IMR-90 (cell line): ENCODE results near the gene NAIF1. TPM values are rescaled to one million over a fixed set of nuclear protein-coding genes. Genes with fewer than 3 reads are reported as not detected.

ENCODE experiments used
- ATAC-seq: fragments of 200-7000 bp; cut with Tn5 transposase; 2 replicates; pipeline ENCODE4 v1.9.1; 2020; ENCODE audit warnings: low read depth, mild to moderate bottlenecking, moderate library complexity
- BruUV-seq: library from RNA; stranded (reverse); fragments of 400-500 nt; replicated peaks from 2 replicates; lab custom pipeline; 2021; lab: Mats Ljungman, UMichigan
- CTCF ChIA-PET: fragments of 300-600 bp; formaldehyde crosslinking; extraction: SDS; loops from one replicate; lab custom pipeline; 2021; ENCODE audit warnings: antibody characterized with exemption; lab: Yijun Ruan, JAX
- POLR2A ChIA-PET: fragments of 300-600 bp; sonication (Branson Sonifier 250); formaldehyde crosslinking; loops from one replicate; lab custom pipeline; 2022; ENCODE audit warnings: antibody characterized with exemption; ENCODE audit not compliant: unreplicated experiment; lab: Charles Lee
- DNase-seq: peaks from one replicate; pipeline ENCODE4 v3.0.0; 2013
- H2AFZ ChIP-seq: replicated peaks from 2 replicates; pipeline ENCODE3; 2013; ENCODE audit warnings: low read length, mild to moderate bottlenecking; ENCODE audit not compliant: poor library complexity
- H2AK5ac ChIP-seq: 2 replicates; pipeline ENCODE4 v1.6.1; 2013; ENCODE audit warnings: low read depth, low read length, inconsistent platforms
- H2AK9ac ChIP-seq: replicated peaks from 2 replicates; pipeline ENCODE3; 2013; ENCODE audit warnings: mild to moderate bottlenecking, low read depth, low read length, moderate library complexity; ENCODE audit not compliant: poor library complexity
- H2BK120ac ChIP-seq: 2 replicates; pipeline ENCODE4 v1.6.1; 2013; ENCODE audit warnings: low read depth, low read length, inconsistent platforms
- H2BK15ac ChIP-seq: 3 replicates; pipeline ENCODE4 v1.6.1; 2013; ENCODE audit warnings: low read depth, low read length, inconsistent platforms
- H2BK20ac ChIP-seq: 2 replicates; pipeline ENCODE4 v1.6.1; 2013; ENCODE audit warnings: low read depth, mild to moderate bottlenecking, inconsistent platforms, low read length, moderate library complexity
- H2BK5ac ChIP-seq: 2 replicates; pipeline ENCODE4 v1.6.1; 2013; ENCODE audit warnings: mild to moderate bottlenecking, low read depth, low read length, inconsistent platforms; ENCODE audit not compliant: poor library complexity, severe bottlenecking
- H3K14ac ChIP-seq: replicated peaks from 2 replicates; pipeline ENCODE4 v1.6.1; 2013; ENCODE audit warnings: low read depth, low read length, inconsistent platforms
- H3K18ac ChIP-seq: 2 replicates; pipeline ENCODE4 v1.6.1; 2013; ENCODE audit warnings: low read depth, low read length, control low read depth
- H3K23ac ChIP-seq: 2 replicates; pipeline ENCODE4 v1.6.1; 2013; ENCODE audit warnings: low read depth, low read length, inconsistent platforms
- H3K27ac ChIP-seq: 2 replicates; pipeline ENCODE4 v1.5.1; 2013; ENCODE audit warnings: mild to moderate bottlenecking, control low read depth, low read length; ENCODE audit not compliant: insufficient read depth
- H3K27me3 ChIP-seq: 2 replicates; pipeline ENCODE4 v1.6.1; 2013; ENCODE audit warnings: low read length; ENCODE audit not compliant: control insufficient read depth, insufficient read depth
- H3K36me3 ChIP-seq: 2 replicates; pipeline ENCODE4 v1.6.1; 2013; ENCODE audit warnings: low read length, mixed read lengths; ENCODE audit not compliant: control insufficient read depth, insufficient read depth
- H3K4ac ChIP-seq: 2 replicates; pipeline ENCODE4 v1.6.1; 2013; ENCODE audit warnings: low read depth, low read length, inconsistent platforms
- H3K4me1 ChIP-seq: 2 replicates; pipeline ENCODE4 v1.6.1; 2013; ENCODE audit warnings: low read length, mixed read lengths; ENCODE audit not compliant: control insufficient read depth, insufficient read depth
- H3K4me2 ChIP-seq: 2 replicates; pipeline ENCODE4 v1.6.1; 2013; ENCODE audit warnings: low read depth, mild to moderate bottlenecking, control low read depth, low read length, moderate library complexity
- H3K4me3 ChIP-seq: 2 replicates; pipeline ENCODE4 v1.5.1; 2013; ENCODE audit warnings: low read depth, mild to moderate bottlenecking, control low read depth, low read length, moderate library complexity; ENCODE audit not compliant: insufficient read depth
- H3K56ac ChIP-seq: 2 replicates; pipeline ENCODE4 v1.6.1; 2013; ENCODE audit warnings: low read length, inconsistent platforms; ENCODE audit not compliant: insufficient read depth; ENCODE audit errors: extremely low read depth
- H3K79me1 ChIP-seq, 2 experiments: 2 replicates each; pipeline ENCODE4 v1.6.1; 2013; ENCODE audit warnings: low read length in 2 of 2, inconsistent platforms in 1 of 2, low read depth in 1 of 2
- H3K9ac ChIP-seq: 2 replicates; pipeline ENCODE4 v1.6.1; 2013; ENCODE audit warnings: low read depth, low read length, control low read depth
- H3K9me1 ChIP-seq: 2 replicates; pipeline ENCODE4 v1.6.1; 2013; ENCODE audit warnings: low read length, inconsistent platforms; ENCODE audit not compliant: insufficient read depth
- H3K9me3 ChIP-seq: 2 replicates; pipeline ENCODE4 v1.6.1; 2013; ENCODE audit warnings: low read length; ENCODE audit not compliant: control insufficient read depth, insufficient read depth
- H4K20me1 ChIP-seq: 2 replicates; pipeline ENCODE4 v1.6.1; 2013; ENCODE audit warnings: low read length, inconsistent platforms; ENCODE audit not compliant: insufficient read depth
- H4K5ac ChIP-seq: 2 replicates; pipeline ENCODE4 v1.6.1; 2013; ENCODE audit warnings: mild to moderate bottlenecking, low read depth, low read length, control low read depth
- H4K8ac ChIP-seq, 2 experiments: 2 replicates each; pipeline ENCODE4 v1.6.1; 2013; ENCODE audit warnings: low read depth in 2 of 2, low read length in 2 of 2, control low read depth in 1 of 2, inconsistent platforms in 1 of 2
- H4K91ac ChIP-seq: 2 replicates; pipeline ENCODE4 v1.6.1; 2013; ENCODE audit warnings: low read depth, low read length, inconsistent platforms; ENCODE audit not compliant: insufficient read depth
- MAZ ChIP-seq: IDR thresholded peaks from 2 replicates; pipeline ENCODE4 v1.6.1; 2012; ENCODE audit warnings: low read depth, mild to moderate bottlenecking, low read length, improper control_type of control experiment, moderate library complexity, borderline replicate concordance
- NFE2L2 ChIP-seq: fragments of 150-350 bp; IDR thresholded peaks from 2 replicates; pipeline ENCODE4 v1.6.1; 2016; ENCODE audit warnings: low read depth, mild to moderate bottlenecking, low read length
- WGBS, 2 experiments: methylation state at CpG; one replicate each; pipeline versions ENCODE4 v1.1.5 to v1.1.7; 2013; ENCODE audit warnings: missing lambda C conversion rate in 2 of 2; ENCODE audit not compliant: insufficient read length in 1 of 2; ENCODE audit errors: extremely low coverage in 2 of 2; 5-methylcytosine and 5-hydroxymethylcytosine counted together
- dilution Hi-C: fragments of 300-500 bp; cut with HindIII; formaldehyde crosslinking; loops from one replicate; pipeline ENCODE4 v1.14.3; 2018; ENCODE audit warnings: low sequenced_read_pairs; ENCODE audit not compliant: unreplicated experiment
- in situ Hi-C: fragments of 300-500 bp; cut with MboI; formaldehyde crosslinking; loops from 3 replicates; pipeline ENCODE4 v1.14.3; 2019; ENCODE audit warnings: low sequenced_read_pairs, inconsistent platforms, mixed read lengths
- intact Hi-C: fragments of 100-400 bp; cut with micrococcal nuclease; formaldehyde crosslinking; loops from 2 replicates; pipeline ENCODE4 v1.10.0; 2022
- polyA plus RNA-seq, 3 experiments: library from polyadenylated mRNA; depleted of rRNA; stranded (reverse); fragments of >200 nt; gene quantifications; 2 replicates each; pipeline ENCODE4 v1.2.3, GENCODE V29; 2012; ENCODE audit warnings: low replicate concordance in 1 of 3
- total RNA-seq: library from RNA; depleted of rRNA; stranded (reverse); fragments of >200 nt; gene quantifications from 2 replicates; pipeline ENCODE4 v1.2.3, GENCODE V29; 2012

The NAIF1 gene
- total and polyA plus RNA-seq, 2 of the 4 experiments (the other 2 are of a cell fraction) = 9.7 to 10.1 TPM

- BruUV-seq = no TSS peak
- Histone ChIP-seq H3K4me2 (no peak overlapping the region), H3K9me3 (no peaks in the 10 kb centered on the region), H4K5ac (no peak overlapping the region), H3K4me1 (peaks cover 6% of the 10 kb centered on the region), H2BK20ac (no peak overlapping the region), H2AFZ (no peak overlapping the region), H3K14ac (no peak overlapping the region), H4K91ac (no peak overlapping the region), H2BK15ac (no peak overlapping the region), H3K9ac (no peak overlapping the region), H2BK5ac (no peak overlapping the region), H3K36me3 (peaks cover 15% of the 10 kb centered on the region; the same call in 1 of the 2 replicates), H3K9me1 (peaks cover 15% of the 10 kb centered on the region), H2AK5ac (no peak overlapping the region), H2AK9ac (no peak overlapping the region), H4K20me1 (no peaks in the 10 kb centered on the region), H3K4ac (no peak overlapping the region), H3K4me3 (no peak overlapping the region), H4K8ac (no peak overlapping the region), H3K23ac (no peak overlapping the region), H2BK120ac (no peak overlapping the region), H3K56ac (no peak overlapping the region), H3K79me1 (peaks cover 12 to 19% of the 10 kb centered on the region in 2 experiments), H3K18ac (no peak overlapping the region), H3K27me3 (no peaks in the 10 kb centered on the region), H3K27ac (no peak overlapping the region)
- DNase-seq (no peak), ATAC-seq (no peak)
- ChIA-PET POLR2A (no interaction called here), CTCF (no interaction called here)
- in situ Hi-C loops (no loop called here), intact Hi-C loops (no loop called here), dilution Hi-C loops (no loop called here)
- TF ChIP-seq NFE2L2 (no peak), MAZ (no peak)
- WGBS, 2 experiments = 88% methylated on average over 5 of the region's 13 CpGs; no CpG with 5 or more reads in 1 of the 2 experiments
Measured at GRCh38 chr9:128061275-128061960, 5.7 kb downstream of the NAIF1 start.
